Activated CD8-positive, alpha-beta T cell treated with anti-CD3 and anti-CD28 coated beads for 36 hours (primary cell): ENCODE data around the gene DDX19B. TPM values are rescaled to one million over a fixed set of nuclear protein-coding genes. Genes with fewer than 3 reads are reported as not detected.

ENCODE experiments used
- ATAC-seq: fragments of 200-7000 bp; cut with Tn5 transposase; one replicate; pipeline ENCODE4 v1.10.0; 2021; ENCODE audit warnings: mild to moderate bottlenecking, moderate library complexity
- CTCF ChIA-PET: fragments of 350-600 bp; sonication (Branson Sonifier 250); formaldehyde crosslinking; loops from one replicate; lab custom pipeline; 2021; ENCODE audit warnings: antibody characterized with exemption; lab: Charles Lee
- POLR2A ChIA-PET: fragments of 350-600 bp; sonication (Branson Sonifier 250); formaldehyde crosslinking; loops from one replicate; lab custom pipeline; 2021; ENCODE audit warnings: antibody characterized with exemption; lab: Charles Lee
- DNase-seq: peaks from one replicate; pipeline ENCODE4 v3.0.0-alpha.2; 2020
- H3K27ac Mint-ChIP-seq: one replicate; pipeline ENCODE4 v1.8.0; 2021; ENCODE audit warnings: mild to moderate bottlenecking, mixed read lengths
- H3K27me3 Mint-ChIP-seq: one replicate; pipeline ENCODE4 v1.8.0; 2021; ENCODE audit warnings: mixed read lengths
- H3K36me3 Mint-ChIP-seq: one replicate; pipeline ENCODE4 v1.8.0; 2021; ENCODE audit warnings: low read depth, mixed read lengths
- H3K4me1 Mint-ChIP-seq: one replicate; pipeline ENCODE4 v1.8.0; 2021; ENCODE audit warnings: low read depth, mixed read lengths
- H3K4me3 Mint-ChIP-seq: one replicate; pipeline ENCODE4 v1.8.0; 2021; ENCODE audit warnings: mild to moderate bottlenecking, moderate library complexity, mixed read lengths
- H3K9me3 Mint-ChIP-seq: one replicate; pipeline ENCODE4 v1.8.0; 2021; ENCODE audit warnings: mixed read lengths
- CTCF ChIP-seq: fragments of 200-600 bp; IDR thresholded peaks from one replicate; pipeline ENCODE4 v1.8.0; 2022; ENCODE audit warnings: antibody characterized with exemption, mild to moderate bottlenecking
- intact Hi-C: fragments of 100-400 bp; cut with micrococcal nuclease; formaldehyde crosslinking; loops from one replicate; pipeline ENCODE4 v1.10.0; 2022
- total RNA-seq, 2 experiments: library from RNA; stranded (reverse); gene quantifications; one replicate each; pipeline ENCODE4 v1.2.3, GENCODE V29; 2021

The DDX19B gene
- total RNA-seq, 2 experiments from 2014 or later: 34.8 to 42.2 TPM

GRCh38 chr16:70252355-70252988, 46.5 kb upstream of the DDX19B start:
- TF ChIP-seq CTCF: peak; percentile 53
- ChIA-PET POLR2A (interaction anchor here (0.6 to 3.8 kb wide), 10 partner anchors 9 to 324 kb away, joined by 3 to 28 read pairs (median 6); partner anchors contain the start of genes AARS1, COG4, DDX19B and SF3B3), CTCF (interaction anchor here (0.7 to 7.0 kb wide), 19 partner anchors 8 to 313 kb away, joined by 3 to 52 read pairs (median 4); partner anchors contain the start of gene AARS1)
- no peaks in the 10 kb centered on the region for H3K9me3 Mint-ChIP-seq
- no peak overlapping the region for H3K27ac Mint-ChIP-seq
- H3K4me3 Mint-ChIP-seq: peak overlapping the region; percentile 84
- H3K27me3 Mint-ChIP-seq: no peaks in the 10 kb centered on the region
- peaks cover 50% of the 10 kb centered on the region for H3K36me3 Mint-ChIP-seq
- H3K4me1 Mint-ChIP-seq: peaks cover 18% of the 10 kb centered on the region
- DNase-seq: peak; percentile 47
- intact Hi-C loops: no loop called here
- no peak for ATAC-seq

- Mint-ChIP-seq H3K9me3 (no peaks in the 10 kb centered on the region), H3K27ac (no peak overlapping the region), H3K4me3 (no peak overlapping the region), H3K36me3 (peaks cover 54% of the 10 kb centered on the region), H3K4me1 (peaks cover 10% of the 10 kb centered on the region), H3K27me3 (no peaks in the 10 kb centered on the region)
- ATAC-seq (no peak), DNase-seq (peak; percentile 64)
- ChIA-PET POLR2A (interaction anchor here (1.8 kb wide), 1 partner anchor 33 kb away, joined by 8 read pairs; no protein-coding TSS in a partner anchor), CTCF (interaction anchor here (0.8 to 7.0 kb wide), 11 partner anchors 9 to 272 kb away, joined by 3 to 52 read pairs (median 4); partner anchors contain the start of genes AARS1 and DDX19A)
- intact Hi-C loops: no loop called here
- peak; percentile 55 for TF ChIP-seq CTCF
Observed at GRCh38 chr16:70253291-70254106, 45.5 kb upstream of the DDX19B start.

DNA sequence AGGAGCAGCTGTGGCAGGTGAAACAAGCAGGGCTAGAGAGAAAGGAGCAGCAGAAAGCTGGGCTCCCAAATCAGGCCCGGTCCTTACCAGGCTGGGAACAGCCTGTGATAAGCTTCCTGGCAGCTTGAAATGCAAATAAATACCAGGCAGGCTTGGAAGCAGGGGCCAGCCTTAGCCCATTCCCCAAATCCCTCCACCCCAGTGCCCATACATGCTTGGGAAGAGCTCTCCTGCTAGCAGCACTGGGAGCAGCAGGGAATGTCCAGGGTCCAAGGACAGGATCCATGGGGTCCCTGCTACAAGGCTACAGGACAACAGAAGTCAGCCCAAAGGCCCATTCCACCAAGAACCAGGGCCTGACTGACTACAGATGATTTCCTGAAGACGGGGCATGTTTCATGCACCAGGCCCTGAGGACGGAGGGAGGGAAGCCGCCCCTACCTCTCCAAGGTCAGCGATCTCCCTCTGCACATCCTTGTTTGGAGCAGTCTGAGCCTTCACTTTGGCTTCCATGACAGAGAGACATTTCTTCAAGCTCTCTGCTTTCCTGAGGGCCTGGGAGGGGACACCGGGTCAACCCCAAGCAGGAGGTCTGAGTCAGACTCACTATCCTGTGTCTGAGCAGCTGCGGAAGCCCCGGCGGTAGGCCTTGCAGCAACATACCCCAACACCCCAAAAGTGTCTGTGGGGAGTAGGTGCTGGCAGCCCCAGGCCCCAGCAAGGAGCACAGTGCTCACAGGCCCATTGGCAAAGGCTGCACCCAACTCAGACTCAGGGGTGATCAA, 44.6 kb upstream of the DDX19B start:
- DNase-seq: no peak
- Mint-ChIP-seq H3K27me3 (no peaks in the 10 kb centered on the region), H3K9me3 (no peaks in the 10 kb centered on the region), H3K4me1 (peaks cover 6% of the 10 kb centered on the region), H3K4me3 (no peak overlapping the region), H3K27ac (no peak overlapping the region), H3K36me3 (peaks cover 59% of the 10 kb centered on the region)
- ChIA-PET POLR2A (interaction anchor here (0.6 to 2.2 kb wide), 4 partner anchors 13 to 1698 kb away, joined by 3 to 8 read pairs (median 3); partner anchors contain the start of gene AARS1), CTCF (interaction anchor here (0.7 to 7.0 kb wide), 10 partner anchors 8 to 270 kb away, joined by 3 to 52 read pairs (median 4); partner anchors contain the start of gene DDX19A)
- peak; percentile 23 for TF ChIP-seq CTCF
- intact Hi-C loops: no loop called here
- ATAC-seq: no peak

DNA sequence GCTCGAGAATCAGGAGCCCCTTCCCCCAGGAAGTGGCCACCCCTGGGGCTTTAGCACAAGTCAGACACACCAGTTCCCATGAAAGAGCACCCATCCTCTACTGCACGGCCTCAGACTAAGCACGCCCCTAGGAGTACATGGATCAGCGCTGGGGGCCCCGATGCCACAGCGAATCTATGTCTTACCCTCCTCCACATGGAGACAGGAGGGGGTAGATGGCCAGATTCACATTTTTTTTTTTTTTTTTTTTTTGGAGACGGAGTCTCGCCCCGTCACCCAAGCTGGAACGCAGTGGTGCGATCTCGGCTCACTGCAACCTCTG, 44.1 kb upstream of the DDX19B start:
- no peak overlapping the region for H3K27ac Mint-ChIP-seq
- no peak for DNase-seq
- H3K36me3 Mint-ChIP-seq: peaks cover 57% of the 10 kb centered on the region
- no peak for ATAC-seq
- H3K27me3 Mint-ChIP-seq: no peaks in the 10 kb centered on the region
- no peak for TF ChIP-seq CTCF
- intact Hi-C loops: no loop called here
- CTCF ChIA-PET: interaction anchor here (0.7 to 7.0 kb wide), 5 partner anchors 12 to 493 kb away, joined by 3 to 52 read pairs (median 4); partner anchors contain the start of gene DDX19A
- H3K9me3 Mint-ChIP-seq: no peaks in the 10 kb centered on the region
- H3K4me1 Mint-ChIP-seq: peaks cover 3% of the 10 kb centered on the region
- POLR2A ChIA-PET: interaction anchor here (1.0 to 2.2 kb wide), 2 partner anchors 13 to 34 kb away, joined by 3 to 8 read pairs; partner anchors contain the start of gene AARS1
- H3K4me3 Mint-ChIP-seq: no peak overlapping the region
